Activated CD8-positive, alpha-beta memory T cell treated with anti-CD3 and anti-CD28 coated beads, Interleukin-2, amount 50 U/mL, for 1 hour (primary cell): Measurements from ENCODE around the gene TBC1D17.

Experiments used
- DNase-seq: peaks from one replicate; pipeline ENCODE4 v3.0.0-alpha.2; 2020; ENCODE audit errors: extremely low read depth

The TBC1D17 gene

DNA sequence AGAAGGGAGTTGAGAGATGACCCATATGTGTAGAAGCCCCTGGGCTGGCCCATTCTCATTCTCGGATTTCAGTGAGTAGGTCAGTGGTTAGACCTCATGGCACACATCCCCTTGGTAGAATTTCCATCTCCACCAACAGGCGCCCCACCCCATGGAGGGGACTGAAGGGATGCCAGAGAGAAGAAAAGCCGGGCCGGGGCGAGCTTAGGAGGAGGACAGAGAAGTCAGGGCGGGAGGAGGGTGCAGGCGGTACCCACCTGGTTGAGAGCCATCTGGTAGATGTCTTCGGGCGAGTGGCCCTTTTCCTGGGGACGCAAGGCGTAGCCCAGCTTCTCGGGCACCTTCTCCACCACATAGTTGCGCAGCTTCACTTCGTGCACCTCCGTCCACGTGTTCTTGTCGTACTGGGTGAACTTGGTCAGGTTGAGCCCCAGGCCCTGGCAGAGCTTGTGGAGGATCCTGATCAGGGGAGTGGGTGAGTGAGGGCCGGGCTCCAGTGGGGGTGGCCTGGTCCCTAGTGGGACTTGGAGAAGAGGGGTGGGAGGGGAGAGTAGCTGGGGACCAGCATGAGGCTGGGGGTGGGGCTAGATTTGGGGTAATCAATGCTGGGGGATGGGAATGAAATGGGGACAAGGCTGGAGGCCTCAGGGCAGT lies 16.6 kb downstream of the TBC1D17 start:
- no peak for DNase-seq

DNA sequence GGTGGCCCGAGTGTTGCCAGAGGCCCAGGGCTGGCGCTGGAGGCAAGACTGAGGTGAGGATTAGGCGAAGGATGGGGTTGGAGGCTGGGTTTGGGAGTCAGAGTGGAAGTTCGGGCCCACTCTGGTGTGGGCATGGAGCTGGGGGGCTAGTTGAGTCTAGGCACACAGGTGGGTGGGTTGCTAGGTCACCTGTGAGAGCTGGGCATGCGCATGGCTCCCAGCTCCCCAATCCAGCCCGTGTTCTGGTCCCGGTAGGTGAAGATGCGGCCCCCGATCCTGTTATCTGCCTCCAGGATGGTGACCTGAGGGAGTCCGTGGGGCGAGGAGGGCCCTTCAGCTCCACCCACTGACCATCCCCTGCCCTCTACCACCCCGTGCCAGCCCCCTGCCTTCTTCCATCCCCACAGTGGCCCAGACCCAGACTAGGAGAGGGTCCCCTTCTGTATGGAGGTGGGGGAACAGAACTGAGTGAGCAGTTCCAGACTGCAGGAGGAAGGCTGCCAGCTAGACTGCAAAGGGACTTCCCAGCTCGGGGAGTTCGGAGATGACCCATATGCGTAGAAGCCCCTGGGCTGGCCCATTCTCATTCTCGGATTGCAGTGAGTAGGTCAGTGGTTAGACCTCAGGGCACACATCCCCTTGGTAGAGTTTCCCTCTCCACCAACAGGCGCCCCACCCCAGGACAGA lies 17.5 kb downstream of the TBC1D17 start:
- DNase-seq, result no peak

DNA sequence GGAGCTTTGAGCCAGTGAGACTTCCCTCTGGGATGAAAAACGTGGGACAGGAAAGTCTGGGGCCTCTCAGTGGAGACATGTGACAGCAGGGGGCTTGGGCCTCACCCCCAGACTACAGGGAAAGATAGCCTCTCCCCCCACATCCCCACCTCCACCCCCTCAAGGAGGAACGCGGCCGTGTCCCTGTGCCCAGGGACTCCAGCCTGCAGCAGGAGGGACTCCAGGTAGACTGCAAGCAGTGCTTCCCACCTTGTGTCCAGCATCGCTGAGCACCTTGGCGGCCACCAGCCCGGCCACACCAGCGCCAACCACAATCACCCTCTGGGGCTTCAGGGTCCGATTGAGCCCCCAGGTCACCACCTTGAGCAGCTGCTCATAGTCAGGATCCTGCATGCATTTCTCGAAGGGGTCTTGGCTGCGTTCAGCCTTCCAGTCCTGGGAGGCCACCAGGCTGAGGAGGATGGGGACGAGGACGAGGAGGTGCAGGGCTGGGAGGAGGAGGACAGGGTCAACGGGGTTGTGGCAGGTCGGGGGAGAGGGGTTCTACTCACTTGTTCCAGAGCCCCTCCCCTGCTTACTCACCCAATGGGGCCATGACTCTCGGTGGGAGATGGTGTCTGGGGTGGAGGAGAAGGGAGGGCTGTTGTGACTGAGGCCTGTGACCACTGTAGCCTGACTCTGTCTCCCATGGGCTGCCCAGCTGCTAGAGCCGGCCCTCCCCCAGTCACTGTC lies 18.2 kb downstream of the TBC1D17 start:
- no peak for DNase-seq

DNA sequence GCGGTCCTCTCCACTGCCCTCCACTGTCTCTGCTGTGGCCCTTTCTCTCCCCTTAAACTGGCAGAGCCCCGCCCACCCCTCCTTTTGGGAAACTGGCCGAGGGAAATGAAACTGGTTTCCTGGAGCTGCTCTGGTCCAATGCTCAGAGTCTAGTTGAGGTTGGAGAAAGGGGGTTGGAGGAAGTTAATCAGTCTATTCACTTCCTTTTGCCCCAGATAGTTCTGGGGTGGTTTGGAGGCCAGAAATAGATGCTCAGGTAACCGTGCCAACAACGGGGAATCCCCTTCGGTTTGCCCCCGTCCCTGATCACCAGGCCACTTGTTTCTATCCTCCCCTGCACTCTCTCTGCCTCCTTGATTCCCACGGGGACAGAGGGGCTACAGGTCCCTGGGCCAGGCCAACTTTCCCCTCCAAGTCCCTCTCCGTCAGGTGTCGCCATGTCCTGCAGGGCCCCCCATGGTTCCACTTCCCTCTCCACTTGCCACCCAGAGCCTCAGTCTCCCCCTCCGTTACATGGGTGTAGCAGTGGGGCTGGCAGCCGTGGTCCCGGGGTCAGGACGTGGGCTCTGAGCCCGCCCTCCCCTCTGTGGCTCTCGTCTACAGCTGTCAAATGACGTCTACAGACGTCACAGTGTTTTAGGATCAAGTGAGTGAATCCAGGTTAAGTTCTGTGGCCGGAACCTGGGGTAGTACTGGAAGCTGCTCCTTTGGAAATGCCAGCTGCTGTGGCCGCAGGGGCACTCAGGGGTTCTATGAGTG lies 19.5 kb downstream of the TBC1D17 start, which contains the start of gene IL4I1:
Gene IL4I1, minus strand, starts transcription at position 25 of the 759 bp plus-strand sequence. CDS start 727 bp downstream, outside the sequence.
- peak; percentile 28 for DNase-seq

DNA sequence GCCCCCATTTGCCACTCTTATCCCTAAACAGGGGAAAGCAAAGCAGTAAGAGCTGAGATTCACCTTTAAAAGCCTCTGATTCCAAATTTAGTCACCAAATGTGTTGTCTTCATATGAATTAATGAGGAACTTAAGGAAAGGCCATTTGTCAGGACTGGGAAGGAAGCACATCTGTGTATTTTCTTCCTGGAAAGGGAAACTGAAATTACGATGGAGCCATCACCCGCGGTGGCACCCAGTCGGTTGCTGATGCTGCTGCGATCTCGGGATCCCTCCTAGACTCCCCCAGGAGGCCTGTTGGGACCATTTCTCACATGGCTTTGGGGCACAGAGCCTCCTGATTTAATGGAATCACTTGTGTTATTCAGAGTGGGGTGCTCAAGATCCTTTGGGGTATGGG lies 26.6 kb downstream of the TBC1D17 start:
- no peak for DNase-seq

DNA sequence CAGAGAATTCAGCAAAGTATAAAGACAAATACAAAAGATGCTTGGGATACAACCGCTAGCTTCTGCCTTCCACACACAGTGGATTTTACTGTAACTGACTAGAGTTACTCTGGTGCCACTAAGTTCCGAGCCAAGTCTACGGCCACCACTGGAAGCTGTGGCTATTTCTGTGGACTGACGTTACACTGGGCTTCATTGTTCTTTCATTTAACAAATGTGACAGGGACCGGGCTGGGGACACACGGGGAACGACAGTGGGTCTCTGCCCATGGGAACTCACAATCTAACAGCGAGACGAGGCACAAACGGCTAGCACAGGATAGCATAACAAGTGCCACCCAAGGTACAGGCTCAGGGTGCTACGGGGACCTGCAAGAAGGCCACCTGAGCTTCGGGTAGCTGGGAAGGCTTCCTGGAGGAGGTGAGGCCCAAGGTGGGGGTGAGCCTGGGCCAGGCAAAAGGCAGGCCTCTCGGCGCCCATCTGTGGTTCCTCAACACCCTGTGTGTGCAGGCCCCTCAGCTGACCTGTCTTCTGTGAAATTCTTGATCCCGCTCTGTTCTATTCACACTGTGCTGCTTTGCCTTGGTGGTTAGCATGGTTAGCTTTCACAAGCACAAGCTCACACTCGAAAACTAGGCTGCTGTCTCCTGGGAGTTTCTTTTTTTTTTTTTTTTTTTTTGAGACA lies 29.5 kb downstream of the TBC1D17 start:
- no peak for DNase-seq

DNA sequence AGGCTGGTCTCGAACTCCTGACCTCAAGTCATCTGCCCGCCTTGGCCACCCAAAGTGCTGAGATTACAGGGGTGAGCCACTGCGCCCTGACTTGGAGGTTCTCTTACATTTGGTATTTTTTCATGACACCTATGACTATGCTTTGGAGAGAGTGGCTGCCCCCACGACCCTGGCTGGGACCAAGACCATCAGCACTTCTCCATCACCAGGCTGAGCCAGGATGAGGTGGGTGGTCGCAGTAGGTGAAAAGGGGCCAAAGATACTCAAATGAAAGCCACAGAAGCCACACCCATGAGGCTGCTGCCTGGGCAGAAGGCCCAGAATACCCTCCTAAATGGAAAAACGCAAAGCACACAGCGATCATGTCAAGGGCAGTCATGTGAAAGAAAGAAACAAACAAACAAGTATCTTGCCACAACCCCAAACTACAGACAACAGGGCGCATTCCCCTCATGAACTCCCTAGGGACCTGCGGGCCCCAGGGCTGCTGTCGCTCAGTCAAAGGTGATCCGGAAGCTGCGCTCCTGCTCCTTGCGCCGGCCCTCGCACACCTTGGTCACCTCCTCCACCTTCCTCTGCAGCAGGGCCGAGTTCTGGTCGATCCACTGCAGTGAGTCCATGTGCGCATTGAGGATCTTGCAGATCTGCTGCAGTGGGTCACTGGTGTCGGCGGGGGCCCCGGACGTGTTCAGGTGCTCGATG lies 30.4 kb downstream of the TBC1D17 start:
- DNase-seq, result no peak

DNA sequence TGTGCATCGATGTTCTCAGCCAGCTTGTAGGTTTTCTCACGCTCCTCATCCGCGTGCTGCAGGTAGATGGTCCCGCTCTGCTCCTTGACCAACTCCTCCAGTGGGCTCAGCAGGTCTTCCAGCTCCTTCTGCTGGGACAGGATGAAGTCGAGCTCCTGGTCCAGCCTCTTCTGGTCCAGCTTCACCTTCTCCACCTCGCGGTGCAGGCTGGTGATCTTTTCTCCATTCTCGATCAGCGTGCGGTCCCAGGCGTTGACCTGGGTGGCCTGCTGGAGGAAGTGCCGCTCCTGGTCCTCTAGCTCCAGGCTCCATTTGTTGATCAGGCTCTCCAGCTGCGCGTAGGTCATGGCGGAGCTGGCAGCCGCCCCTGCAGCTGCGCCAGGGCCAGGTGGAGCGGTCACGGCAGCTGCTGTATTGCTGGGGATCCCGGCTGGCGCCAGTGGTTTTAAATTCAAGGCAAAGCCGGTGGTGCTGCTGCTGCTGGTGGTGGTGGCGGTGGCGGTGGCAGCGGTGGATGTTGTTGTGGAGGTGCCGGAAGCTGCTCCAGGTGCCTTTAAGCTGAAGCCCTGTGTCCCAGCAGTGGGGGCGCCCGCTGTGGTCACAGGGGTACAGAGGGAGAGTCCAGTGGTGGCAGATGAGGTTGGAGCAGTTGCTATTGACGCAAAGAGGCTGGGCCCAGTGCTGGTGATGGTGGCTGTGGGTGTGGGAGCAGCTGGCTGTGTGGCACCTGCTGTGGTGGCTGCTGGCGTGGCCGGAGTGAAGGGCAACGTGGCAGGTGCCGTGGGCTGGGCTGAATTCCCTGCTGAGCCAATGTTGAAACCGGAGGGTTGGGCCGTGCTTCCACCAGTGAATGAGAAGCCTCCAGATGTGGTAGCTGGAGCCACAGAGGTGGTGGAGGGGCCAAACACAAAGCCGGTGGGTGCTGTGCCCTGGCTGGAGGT lies 31.2 kb downstream of the TBC1D17 start:
- no peak for DNase-seq

DNA sequence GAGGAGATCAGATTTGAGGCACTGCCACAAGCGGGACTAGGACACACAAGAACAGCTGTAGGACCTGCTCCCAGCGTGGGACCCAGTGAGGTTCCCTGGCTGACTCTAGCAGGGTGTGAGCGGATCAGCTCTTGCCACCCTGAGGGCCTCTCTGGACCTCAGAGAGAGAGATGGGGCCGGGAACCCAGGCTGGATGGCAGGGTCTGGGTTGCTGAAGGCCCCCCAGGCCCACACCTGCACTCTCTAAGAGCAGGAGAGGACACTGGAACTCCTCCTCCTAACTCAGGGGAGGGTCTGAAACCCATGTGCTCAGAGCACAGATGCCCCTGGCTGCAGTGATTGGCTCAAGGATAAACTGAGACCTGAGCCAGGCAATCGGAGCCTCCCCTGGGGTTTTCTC lies 32.7 kb downstream of the TBC1D17 start:
- DNase-seq, result no peak

DNA sequence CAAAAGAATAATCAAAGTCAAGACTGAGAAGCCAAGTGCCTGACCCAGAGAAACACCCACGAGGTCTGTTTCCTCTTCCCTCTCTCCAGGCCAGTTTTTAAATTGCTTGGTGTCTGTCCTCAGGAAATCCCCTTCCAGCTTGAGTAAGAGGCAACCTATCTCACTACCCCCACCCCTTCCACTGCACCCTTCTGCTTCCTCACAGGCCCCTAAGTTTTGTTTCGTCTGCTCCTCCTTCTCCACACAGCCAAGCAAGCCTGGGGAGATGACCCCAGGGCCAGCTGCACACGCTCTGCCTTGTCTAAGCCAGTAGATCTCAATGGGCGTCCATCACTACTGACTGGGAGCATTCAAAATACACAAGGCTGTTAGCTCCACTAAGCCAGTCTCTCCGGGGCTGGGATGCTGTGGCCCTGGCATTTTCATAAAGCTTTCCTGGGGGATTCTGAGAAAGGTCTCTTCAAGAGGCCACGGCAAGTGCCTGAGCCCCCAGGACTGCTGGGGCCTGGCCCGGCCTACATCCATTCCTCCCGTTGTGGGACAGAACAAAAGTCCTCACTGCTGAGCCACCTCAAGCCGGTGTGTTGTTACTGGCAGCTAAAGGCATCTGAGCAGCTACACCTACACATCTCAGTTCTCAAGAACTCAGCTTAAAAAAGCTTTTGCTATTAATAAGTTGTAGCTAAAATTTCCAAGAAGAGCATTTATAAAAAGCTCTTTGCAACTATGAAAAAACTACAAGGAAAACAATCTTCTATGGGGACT lies 34.1 kb downstream of the TBC1D17 start:
- no peak for DNase-seq

DNA sequence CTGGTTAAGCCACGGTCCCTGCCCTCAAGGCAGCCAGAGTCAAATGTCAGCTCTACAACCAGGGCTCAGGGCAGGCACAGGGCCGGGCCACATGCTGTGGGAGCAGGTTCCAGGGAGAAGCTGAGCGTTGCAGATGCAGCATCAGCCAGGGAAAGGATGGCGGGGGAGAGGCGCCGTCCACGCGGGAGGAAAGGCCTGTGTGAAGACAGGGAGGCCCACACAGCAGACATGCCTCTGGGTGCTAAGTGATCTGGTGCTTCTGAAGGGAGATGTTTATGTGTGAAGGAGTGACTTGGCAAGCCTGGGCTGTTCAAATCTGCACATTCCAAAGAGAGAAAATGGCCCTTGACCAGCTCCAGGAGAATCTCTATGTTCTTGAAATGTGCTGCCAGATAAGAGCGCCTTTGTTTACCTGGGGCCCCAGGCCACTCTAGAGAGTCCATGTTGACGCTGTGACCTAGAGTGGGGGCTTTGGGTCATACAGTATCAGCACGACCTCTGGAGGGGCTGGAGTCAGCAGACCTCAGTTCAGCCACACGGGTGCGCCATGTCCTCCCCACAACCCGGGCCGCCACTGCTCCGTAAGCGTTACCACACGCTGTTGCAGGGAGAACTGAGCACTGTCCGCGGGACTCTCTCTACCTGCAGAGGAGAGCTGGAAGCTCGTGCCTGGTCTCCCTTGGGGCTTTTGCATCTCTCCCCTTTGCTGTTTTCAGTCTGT lies 35.6 kb downstream of the TBC1D17 start:
- no peak for DNase-seq

DNA sequence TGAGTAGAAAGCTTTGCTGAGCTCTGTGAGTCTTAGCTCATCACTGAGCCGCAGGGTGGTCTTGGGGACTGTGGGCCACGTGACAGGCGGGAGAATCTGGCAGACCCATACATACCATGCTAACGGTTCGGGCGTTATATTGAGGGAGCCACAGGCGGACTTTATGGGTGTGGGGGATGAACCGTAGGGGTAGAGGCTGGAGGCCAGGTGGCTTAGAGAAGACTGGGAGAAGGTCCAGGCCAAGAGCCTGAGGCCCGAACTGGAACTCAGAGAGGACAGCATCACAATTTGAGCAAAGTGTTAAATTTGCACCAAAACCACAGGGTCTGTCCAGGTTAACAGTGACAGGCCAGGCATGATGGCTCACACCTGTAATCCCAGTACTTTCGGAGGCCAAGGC lies 36.2 kb downstream of the TBC1D17 start:
- no peak for DNase-seq

DNA sequence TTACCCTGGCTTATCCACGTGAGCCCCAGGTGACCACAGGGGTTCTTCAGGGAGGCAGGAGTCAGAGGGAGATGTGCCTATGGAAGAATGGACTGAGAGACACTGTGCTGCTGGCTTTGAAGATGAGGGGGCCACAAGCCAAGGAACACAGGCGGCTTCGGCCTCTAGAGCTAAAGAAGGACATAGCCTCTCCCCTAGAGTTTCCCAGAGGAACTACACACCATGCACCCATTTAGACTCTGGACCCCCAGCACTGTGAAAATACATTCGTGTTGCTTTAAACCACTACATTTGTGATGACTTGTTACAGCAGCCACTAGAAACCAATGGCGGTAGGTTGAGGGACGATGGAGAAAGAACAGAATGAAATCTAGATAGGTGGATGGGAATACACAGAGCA lies 37.8 kb downstream of the TBC1D17 start:
- DNase-seq, result no peak

DNA sequence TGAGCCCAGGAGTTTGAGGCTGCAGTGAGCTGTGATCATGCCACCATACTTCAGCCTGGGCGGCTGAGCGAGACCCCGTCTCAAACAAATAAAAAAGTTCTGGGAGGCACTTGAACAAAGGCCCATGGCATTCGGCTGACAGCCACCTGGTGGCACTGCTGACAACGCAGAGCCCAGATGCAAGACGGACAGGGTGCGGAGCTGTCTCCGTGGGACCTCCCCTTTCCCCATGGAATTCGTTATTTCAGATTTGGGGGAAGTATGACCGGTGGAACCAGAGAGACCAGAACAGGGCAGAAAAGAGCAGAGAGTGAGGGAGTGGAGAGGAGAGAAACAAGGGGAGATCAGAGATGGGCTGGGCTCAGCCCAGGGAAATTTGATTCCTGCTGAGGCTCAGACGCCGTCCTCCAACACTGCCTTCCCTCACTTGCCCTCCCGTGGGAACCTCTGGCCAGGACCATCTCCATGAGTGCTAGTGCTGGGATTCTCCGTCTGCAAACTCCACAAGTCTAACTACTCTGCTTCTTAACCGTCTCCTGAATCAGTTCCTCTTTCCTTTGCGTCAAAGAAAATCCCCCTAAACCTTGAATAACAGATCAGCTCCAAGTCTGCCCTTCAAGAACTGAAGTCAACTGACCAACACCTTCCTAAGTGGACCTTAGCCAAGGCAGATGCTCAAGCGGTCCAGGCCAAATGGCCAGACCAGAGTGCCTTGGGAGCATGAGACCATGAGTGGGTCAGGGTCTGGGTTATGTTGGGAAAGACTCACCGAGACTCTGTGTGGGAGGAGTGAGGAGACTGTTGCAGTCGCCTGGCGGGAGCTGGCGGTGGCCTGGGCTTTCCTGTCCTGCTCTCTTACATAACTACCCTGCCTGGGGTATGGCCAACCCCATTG lies 39.6 kb downstream of the TBC1D17 start:
- no peak for DNase-seq

DNA sequence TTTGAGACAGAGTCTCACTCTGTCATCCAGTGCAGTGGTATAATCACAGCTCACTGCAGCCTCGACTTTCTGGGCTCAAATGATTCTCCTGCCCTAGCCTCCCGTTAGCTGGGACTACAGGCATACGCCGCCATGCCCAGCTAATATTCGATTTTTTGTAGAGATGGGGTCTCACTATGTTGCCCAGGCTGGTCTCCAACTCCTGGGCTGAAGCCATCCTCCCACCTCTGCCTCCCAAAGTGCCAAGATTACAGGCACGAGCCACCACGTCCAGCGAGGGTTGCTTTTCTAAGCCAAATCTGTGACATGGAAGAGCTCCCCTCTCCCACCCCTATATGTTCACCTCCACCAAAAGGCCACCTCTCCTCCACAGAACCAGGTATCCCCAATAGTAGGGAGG lies 40.6 kb downstream of the TBC1D17 start:
- DNase-seq, result no peak

DNA sequence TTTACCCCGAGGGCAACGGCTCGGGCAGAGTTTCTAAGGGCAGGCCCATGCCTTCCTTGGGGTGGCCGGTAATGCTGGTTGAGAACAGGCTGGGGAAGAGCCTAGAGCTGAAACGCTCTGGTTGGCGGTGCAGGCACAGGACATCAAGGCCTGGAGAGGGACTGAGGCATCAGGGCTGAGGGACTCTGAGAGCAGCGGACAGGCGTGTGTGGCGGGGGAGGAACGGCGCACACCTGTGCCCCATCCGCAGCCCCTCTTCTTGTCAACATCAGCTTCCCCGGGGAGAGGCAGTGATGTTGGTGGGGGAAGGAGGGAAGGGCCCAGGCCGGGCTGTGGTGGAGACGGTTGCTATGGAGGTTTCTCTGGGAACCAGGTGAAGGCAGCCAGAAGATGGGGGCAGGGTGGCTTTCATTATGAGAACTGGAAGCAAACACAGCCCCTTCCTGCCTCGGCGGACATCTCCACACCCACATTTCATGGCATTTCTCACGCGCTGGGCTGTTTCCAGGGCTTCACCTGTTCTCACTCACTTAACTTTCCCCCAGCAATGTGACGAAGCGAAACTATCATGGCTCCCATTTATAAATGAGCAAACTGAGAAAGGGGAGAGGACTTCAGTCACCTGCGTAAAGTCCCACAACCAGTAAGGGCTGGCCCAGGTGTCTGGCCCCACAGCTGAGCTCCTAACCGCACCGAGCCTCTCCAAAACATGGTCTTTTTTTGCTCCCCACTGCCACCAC lies 43.3 kb downstream of the TBC1D17 start:
- DNase-seq, result no peak
